ENCODE measurements around the gene SLC25A40. TPM values are rescaled to one million over a fixed set of nuclear protein-coding genes. Genes with fewer than 3 reads are reported as not detected.
"Not testable (repeated sequence)": the region's sequence is repeated elsewhere in the genome, so short reads cannot be mapped to it uniquely, and the experiment has no call there.

Gene SLC25A40
- total RNA-seq, 1 donor from 2014 or later = 27.0 TPM

DNA sequence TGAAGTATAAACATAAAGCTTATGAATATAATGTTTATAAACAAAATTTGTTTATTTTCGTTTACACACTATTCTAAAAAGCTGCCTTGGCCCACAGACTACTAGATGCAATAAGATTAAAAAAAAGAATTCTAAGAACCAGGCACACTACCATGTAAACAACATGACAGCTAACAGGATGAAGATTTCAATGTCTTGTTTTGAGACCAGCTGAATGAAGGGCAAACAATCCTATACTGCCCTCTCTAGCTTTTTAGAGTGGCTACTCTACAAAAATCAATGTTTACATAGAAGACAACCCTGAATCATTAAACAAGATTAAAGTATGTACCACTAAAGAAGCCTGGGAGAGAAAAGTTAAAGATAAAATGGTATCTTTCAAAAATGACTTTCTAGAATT, 38.6 kb downstream of the SLC25A40 start:
- no peaks in the 10 kb centered on the region for H3K9me3 ChIP-seq (replicated peaks)
- DNase-seq = no peak
- no peaks in the 10 kb centered on the region for H3K4me1 ChIP-seq
- H3K27me3 ChIP-seq (ENCODE audit: low read depth) = no peaks in the 10 kb centered on the region
- TF ChIP-seq, protein P1, sequence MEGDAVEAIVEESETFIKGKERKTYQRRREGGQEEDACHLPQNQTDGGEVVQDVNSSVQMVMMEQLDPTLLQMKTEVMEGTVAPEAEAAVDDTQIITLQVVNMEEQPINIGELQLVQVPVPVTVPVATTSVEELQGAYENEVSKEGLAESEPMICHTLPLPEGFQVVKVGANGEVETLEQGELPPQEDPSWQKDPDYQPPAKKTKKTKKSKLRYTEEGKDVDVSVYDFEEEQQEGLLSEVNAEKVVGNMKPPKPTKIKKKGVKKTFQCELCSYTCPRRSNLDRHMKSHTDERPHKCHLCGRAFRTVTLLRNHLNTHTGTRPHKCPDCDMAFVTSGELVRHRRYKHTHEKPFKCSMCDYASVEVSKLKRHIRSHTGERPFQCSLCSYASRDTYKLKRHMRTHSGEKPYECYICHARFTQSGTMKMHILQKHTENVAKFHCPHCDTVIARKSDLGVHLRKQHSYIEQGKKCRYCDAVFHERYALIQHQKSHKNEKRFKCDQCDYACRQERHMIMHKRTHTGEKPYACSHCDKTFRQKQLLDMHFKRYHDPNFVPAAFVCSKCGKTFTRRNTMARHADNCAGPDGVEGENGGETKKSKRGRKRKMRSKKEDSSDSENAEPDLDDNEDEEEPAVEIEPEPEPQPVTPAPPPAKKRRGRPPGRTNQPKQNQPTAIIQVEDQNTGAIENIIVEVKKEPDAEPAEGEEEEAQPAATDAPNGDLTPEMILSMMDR (IDR thresholded peaks at IDR 0.05; ENCODE audit: borderline replicate concordance) = peak; percentile 10
- no peak overlapping the region for H3K27ac ChIP-seq (replicated peaks)
- H3K4me3 ChIP-seq = no peak overlapping the region
- peaks cover 17% of the 10 kb centered on the region for H3K36me3 ChIP-seq
- intact Hi-C loops (cut with micrococcal nuclease) = no loop called here

DNA sequence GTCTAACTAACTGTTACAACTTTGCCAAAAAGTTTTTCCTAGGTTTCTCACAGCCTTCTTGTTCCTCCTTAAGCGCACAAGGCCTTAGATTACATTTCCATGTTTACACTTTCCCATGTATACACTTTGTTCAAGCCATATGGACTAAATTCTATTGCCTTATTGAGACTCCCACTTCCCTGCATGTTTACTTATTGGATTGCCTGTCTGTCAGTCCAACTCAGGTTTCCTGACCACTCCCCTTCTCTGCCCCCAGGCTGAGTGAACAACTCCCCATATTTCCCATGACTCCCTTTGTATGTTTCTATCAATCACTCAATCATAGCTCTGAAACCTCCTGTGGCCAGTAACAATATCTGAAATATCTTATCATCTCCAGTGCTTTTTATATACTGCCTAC, 43.0 kb downstream of the SLC25A40 start:
- Histone ChIP-seq H3K27me3 (ENCODE audit: low read depth) (no peaks in the 10 kb centered on the region), H3K9me3 (replicated peaks) (peaks cover 7% of the 10 kb centered on the region), H3K4me3 (no peak overlapping the region), H3K27ac (replicated peaks) (no peak overlapping the region), H3K4me1 (no peaks in the 10 kb centered on the region), H3K36me3 (peaks cover 15% of the 10 kb centered on the region)
- TF ChIP-seq, protein P1 (IDR thresholded peaks at IDR 0.05; ENCODE audit: borderline replicate concordance) = no peak
- intact Hi-C loops (cut with micrococcal nuclease) = no loop called here
- DNase-seq = no peak

DNA sequence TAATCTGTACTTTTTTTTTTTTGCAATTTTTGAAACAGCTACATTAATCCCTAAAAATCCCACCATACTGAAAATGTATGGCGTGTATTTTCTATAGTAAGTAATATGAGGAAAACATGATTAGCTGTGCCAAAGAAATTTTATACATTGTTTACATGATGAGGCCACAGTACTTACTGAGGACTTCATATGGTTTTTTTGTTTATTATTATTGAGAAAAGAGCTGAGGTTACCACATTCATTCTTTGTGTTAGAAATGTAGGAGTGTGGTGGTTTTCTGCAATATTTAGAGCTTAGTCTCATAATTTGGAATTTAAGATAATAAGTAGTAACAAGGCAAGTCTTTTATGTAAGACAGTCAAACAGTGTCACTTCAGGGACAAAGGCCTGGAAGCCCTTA, 45.1 kb downstream of the SLC25A40 start:
- peaks cover 8% of the 10 kb centered on the region for H3K9me3 ChIP-seq (replicated peaks)
- TF ChIP-seq, protein P1 (IDR thresholded peaks at IDR 0.05; ENCODE audit: borderline replicate concordance) = no peak
- no peak overlapping the region for H3K4me3 ChIP-seq
- H3K4me1 ChIP-seq = no peaks in the 10 kb centered on the region
- H3K27me3 ChIP-seq (ENCODE audit: low read depth) = no peaks in the 10 kb centered on the region
- intact Hi-C loops (cut with micrococcal nuclease) = no loop called here
- DNase-seq = no peak
- H3K36me3 ChIP-seq = peaks cover 14% of the 10 kb centered on the region
- no peak overlapping the region for H3K27ac ChIP-seq (replicated peaks)

DNA sequence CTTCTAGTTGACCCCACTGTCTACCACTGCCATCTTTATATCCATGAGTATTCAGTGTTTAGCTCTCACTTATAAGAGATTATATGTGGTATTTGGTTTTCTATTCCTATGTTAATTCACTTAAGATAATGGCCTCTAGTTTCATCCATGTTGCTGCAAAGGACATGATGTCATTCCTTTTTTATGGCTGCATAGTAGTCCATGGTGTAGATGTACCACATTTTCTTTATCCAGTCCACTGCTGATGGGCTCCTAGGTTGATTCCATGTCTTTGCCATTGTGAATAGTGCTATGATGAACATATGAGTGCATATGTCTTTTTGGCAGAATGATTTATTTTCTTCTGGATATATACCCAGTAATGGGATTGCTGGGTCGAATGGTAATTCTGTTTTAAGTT, 47.8 kb downstream of the SLC25A40 start:
- DNase-seq; H3K4me1 ChIP-seq; H3K27me3 ChIP-seq (ENCODE audit: low read depth); H3K36me3 ChIP-seq; H3K4me3 ChIP-seq; intact Hi-C loops (cut with micrococcal nuclease); H3K27ac ChIP-seq (replicated peaks): not testable (repeated sequence)
- peaks cover 26% of the 10 kb centered on the region for H3K9me3 ChIP-seq (replicated peaks)

DNA sequence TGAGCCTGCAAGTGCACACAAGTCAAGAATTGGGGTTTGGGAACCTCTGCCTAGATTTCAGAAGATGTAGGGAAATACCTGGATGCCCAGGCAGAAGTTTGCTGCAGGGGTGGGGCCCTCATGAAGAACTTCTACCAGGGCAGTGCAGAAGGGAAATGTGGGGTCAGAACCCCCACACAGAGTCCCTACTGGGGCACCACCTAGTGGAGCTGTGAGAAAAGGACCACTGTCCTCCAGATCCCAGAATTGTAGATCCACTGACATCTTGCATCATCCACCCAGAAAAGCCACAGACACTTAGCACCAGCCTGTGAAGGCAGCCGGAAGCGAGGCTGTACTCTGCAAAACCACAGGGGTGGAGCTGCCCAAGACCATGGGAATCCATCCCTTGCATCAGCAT, 50.8 kb downstream of the SLC25A40 start:
- DNase-seq; H3K4me1 ChIP-seq; H3K36me3 ChIP-seq; H3K27ac ChIP-seq (replicated peaks); intact Hi-C loops (cut with micrococcal nuclease); H3K4me3 ChIP-seq; H3K27me3 ChIP-seq (ENCODE audit: low read depth): not testable (repeated sequence)
- peaks cover 34% of the 10 kb centered on the region for H3K9me3 ChIP-seq (replicated peaks)

DNA sequence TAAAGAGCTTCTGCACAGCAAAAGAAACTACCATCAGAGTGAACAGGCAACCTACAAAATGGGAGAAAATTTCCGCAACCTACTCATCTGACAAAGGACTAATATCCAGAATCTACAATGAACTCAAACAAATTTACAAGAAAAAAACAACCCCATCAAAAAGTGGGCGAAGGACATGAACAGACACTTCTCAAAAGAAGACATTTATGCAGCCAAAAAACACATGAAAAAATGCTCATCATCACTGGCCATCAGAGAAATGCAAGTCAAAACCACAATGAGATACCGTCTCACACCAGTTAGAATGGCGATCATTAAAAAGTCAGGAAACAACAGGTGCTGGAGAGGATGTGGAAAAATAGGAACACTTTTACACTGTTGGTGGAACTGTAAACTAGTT, 54.1 kb downstream of the SLC25A40 start:
- H3K4me1 ChIP-seq; H3K27me3 ChIP-seq (ENCODE audit: low read depth); H3K36me3 ChIP-seq; intact Hi-C loops (cut with micrococcal nuclease); H3K4me3 ChIP-seq; H3K27ac ChIP-seq (replicated peaks); DNase-seq: not testable (repeated sequence)
- peaks cover 25% of the 10 kb centered on the region for H3K9me3 ChIP-seq (replicated peaks)

DNA sequence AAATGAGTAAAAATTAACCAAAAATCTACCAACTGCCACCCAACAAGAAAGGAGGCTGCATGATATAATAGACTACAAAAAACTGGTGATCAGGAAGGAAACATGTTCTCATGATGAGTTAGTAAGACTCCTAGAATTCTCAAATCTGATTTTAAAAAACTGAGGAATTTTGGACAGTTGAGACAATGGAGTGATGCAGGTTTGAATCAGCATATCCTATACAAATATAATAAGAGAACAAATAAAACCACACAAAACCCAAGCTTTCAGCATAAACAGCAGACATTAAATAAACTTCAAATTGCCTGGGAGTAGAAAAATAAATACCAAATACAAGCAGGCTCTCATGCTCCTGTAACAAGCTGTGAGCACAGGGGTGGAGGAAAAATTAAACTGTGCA, 57.8 kb downstream of the SLC25A40 start:
- intact Hi-C loops (cut with micrococcal nuclease) = no loop called here
- no peak overlapping the region for H3K27ac ChIP-seq (replicated peaks)
- no peak overlapping the region for H3K4me3 ChIP-seq
- H3K27me3 ChIP-seq (ENCODE audit: low read depth) = no peaks in the 10 kb centered on the region
- no peak for DNase-seq
- no peaks in the 10 kb centered on the region for H3K4me1 ChIP-seq
- H3K36me3 ChIP-seq = no peaks in the 10 kb centered on the region
- TF ChIP-seq, protein P1 (IDR thresholded peaks at IDR 0.05; ENCODE audit: borderline replicate concordance) = no peak
- peaks cover 7% of the 10 kb centered on the region for H3K9me3 ChIP-seq (replicated peaks)

Data from left ventricle myocardium inferior (tissue), 1 donor.